Liver (tissue), 9 donors: Measurements from ENCODE around the gene SLC6A11. TPM values are rescaled to one million over a fixed set of nuclear protein-coding genes. Genes with fewer than 3 reads are reported as not detected.

ENCODE experiments used
- DNase-seq: peaks from one replicate; pipeline ENCODE4 v3.0.0-alpha.2; 2017; ENCODE audit warnings: low spot score
- H3K27ac ChIP-seq, 2 donors: one replicate each; pipeline ENCODE4 v1.7.0; 2013; ENCODE audit warnings: inconsistent platforms in 2 of 2, low read length in 2 of 2, control low read depth in 1 of 2, low read depth in 1 of 2, mild to moderate bottlenecking in 1 of 2
- H3K27me3 ChIP-seq, 4 donors: one replicate each; pipeline versions ENCODE4 v1.6.1 to v1.7.0; 2013; ENCODE audit warnings: low read length in 3 of 4, inconsistent platforms in 1 of 4, mild to moderate bottlenecking in 1 of 4, moderate library complexity in 1 of 4; ENCODE audit not compliant: control insufficient read depth in 4 of 4, insufficient read depth in 4 of 4
- H3K36me3 ChIP-seq, 4 donors: one replicate each; pipeline versions ENCODE4 v1.6.1 to v1.7.0; 2013; ENCODE audit warnings: low read length in 3 of 4, mild to moderate bottlenecking in 3 of 4, low read depth in 1 of 4, moderate library complexity in 1 of 4; ENCODE audit not compliant: control insufficient read depth in 4 of 4, insufficient read depth in 3 of 4
- H3K4me1 ChIP-seq, 4 donors: one replicate each; pipeline versions ENCODE4 v1.6.1 to v1.7.0; 2013; ENCODE audit warnings: low read length in 3 of 4, mild to moderate bottlenecking in 3 of 4, moderate library complexity in 1 of 4; ENCODE audit not compliant: control insufficient read depth in 4 of 4, insufficient read depth in 4 of 4
- H3K4me3 ChIP-seq, 3 donors: one replicate each; pipeline versions ENCODE4 v1.6.1 to v1.7.0; 2013; ENCODE audit warnings: low read length in 3 of 3, control low read depth in 1 of 3, low read depth in 1 of 3, mild to moderate bottlenecking in 1 of 3
- H3K9ac ChIP-seq, 2 donors: one replicate each; pipeline ENCODE4 v1.7.0; 2013; ENCODE audit warnings: low read length in 2 of 2, mild to moderate bottlenecking in 2 of 2, moderate library complexity in 2 of 2, control low read depth in 1 of 2, low read depth in 1 of 2
- H3K9me3 ChIP-seq, 4 donors: one replicate each; pipeline versions ENCODE4 v1.6.1 to v1.7.0; 2013; ENCODE audit warnings: low read length in 3 of 4; ENCODE audit not compliant: control insufficient read depth in 4 of 4
- ATF3 ChIP-seq: IDR thresholded peaks from 2 replicates; pipeline ENCODE4 v1.6.1; 2016; ENCODE audit warnings: antibody characterized with exemption
- EGR1 ChIP-seq, 2 donors: IDR thresholded peaks; 2 replicates each; pipeline ENCODE4 v1.6.1; 2016 to 2018; ENCODE audit warnings: antibody characterized with exemption in 2 of 2, low read depth in 2 of 2
- FOXA2 ChIP-seq: IDR thresholded peaks from 2 replicates; pipeline ENCODE4 v1.6.1; 2016; ENCODE audit warnings: antibody characterized with exemption
- GABPA ChIP-seq, 2 donors: IDR thresholded peaks in 1 of 2; conservative IDR thresholded peaks in 1 of 2; 2 replicates each; pipeline ENCODE4 v1.6.1; 2016; ENCODE audit warnings: antibody characterized with exemption in 2 of 2, mild to moderate bottlenecking in 1 of 2, moderate library complexity in 1 of 2
- HNF4A ChIP-seq, 2 donors: conservative IDR thresholded peaks; 2 replicates each; pipeline ENCODE4 v1.6.1; 2016; ENCODE audit warnings: antibody characterized with exemption in 2 of 2, mild to moderate bottlenecking in 2 of 2
- HNF4G ChIP-seq: IDR thresholded peaks from 2 replicates; pipeline ENCODE4 v1.6.1; 2016; ENCODE audit warnings: antibody characterized with exemption
- MAX ChIP-seq: IDR thresholded peaks from 2 replicates; pipeline ENCODE4 v1.6.1; 2016; ENCODE audit warnings: antibody characterized with exemption
- RAD21 ChIP-seq, 2 donors: IDR thresholded peaks; 2 replicates each; pipeline ENCODE4 v1.6.1; 2016; ENCODE audit warnings: antibody characterized with exemption in 2 of 2, mild to moderate bottlenecking in 2 of 2
- REST ChIP-seq: IDR thresholded peaks from 2 replicates; pipeline ENCODE4 v1.6.1; 2016; ENCODE audit warnings: antibody characterized with exemption, mild to moderate bottlenecking
- RXRA ChIP-seq, 2 donors: IDR thresholded peaks; 2 replicates each; pipeline ENCODE4 v1.6.1; 2017 to 2018; ENCODE audit warnings: antibody characterized with exemption in 2 of 2, mild to moderate bottlenecking in 1 of 2
- SP1 ChIP-seq: IDR thresholded peaks from 2 replicates; pipeline ENCODE4 v1.6.1; 2018; ENCODE audit warnings: antibody characterized with exemption, mild to moderate bottlenecking
- TAF1 ChIP-seq: conservative IDR thresholded peaks from 2 replicates; pipeline ENCODE4 v1.6.1; 2016; ENCODE audit warnings: antibody characterized with exemption, mild to moderate bottlenecking
- YY1 ChIP-seq: IDR thresholded peaks from 2 replicates; pipeline ENCODE4 v1.6.1; 2016; ENCODE audit warnings: antibody characterized with exemption, mild to moderate bottlenecking
- WGBS: extraction: QIAGEN DNeasy Blood & Tissue Kit; methylation state at CpG from one replicate; pipeline ENCODE4 v1.1.7; 2013; 5-methylcytosine and 5-hydroxymethylcytosine counted together
- polyA plus RNA-seq, 2 donors: library from polyadenylated mRNA; stranded (reverse) in 1 of 2; unstranded in 1 of 2; fragments of 200-250 nt in 1 of 2; fragments of >200 nt in 1 of 2; fragmentation: Nextera tagmentation in 1 of 2; extraction: Ambion mirVana in 1 of 2; gene quantifications; one replicate each; pipeline versions ENCODE4 v1.2.1 to v1.2.3, GENCODE V29; 2013 to 2015
- total RNA-seq, 2 donors: library from RNA; depleted of rRNA; stranded (reverse); fragments of >200 nt; gene quantifications; one replicate each; pipeline ENCODE4 v1.2.3, GENCODE V29; 2014
- TF ChIP-seq, protein P1 (sequence below): fragments of 150-350 bp; IDR thresholded peaks from 2 replicates; pipeline ENCODE4 v1.5.1; 2017; ENCODE audit warnings: improper control_type of control experiment, low read depth, low read length; ENCODE audit not compliant: missing input control
- TF ChIP-seq, protein P2 (sequence below): IDR thresholded peaks from 2 replicates; pipeline ENCODE4 v1.6.1; 2016; ENCODE audit warnings: antibody characterized with exemption
- donor health status: healthy.
- donor health status: healthy.
- donor health status: healthy.
- donor health status: healthy.
- donor health status: healthy.

The SLC6A11 gene
- total and polyA plus RNA-seq, 4 donors: under 0.01 to 7.1 (median 0.01) TPM; not detected in 1

DNA sequence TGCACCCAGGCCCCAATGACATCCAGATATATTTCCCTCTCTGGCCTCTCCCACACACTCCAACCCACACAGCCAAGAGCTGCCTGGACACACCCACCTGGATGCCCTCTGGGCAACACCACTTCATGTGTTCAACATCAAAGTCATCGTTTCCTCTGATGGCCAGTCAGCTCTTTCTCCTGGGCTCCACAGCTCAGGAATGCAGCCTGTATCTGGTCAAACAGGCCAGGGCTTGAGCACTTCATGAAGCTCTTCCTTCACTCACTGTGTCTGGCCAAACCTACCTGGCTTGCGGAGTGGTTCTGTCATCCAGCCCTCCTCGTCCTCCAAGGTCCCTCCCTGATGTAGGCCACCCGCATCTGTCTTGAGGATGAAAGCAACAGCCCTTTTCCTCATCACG lies 35.8 kb upstream of the SLC6A11 start (continued):
- TF ChIP-seq REST: no peak
- TF ChIP-seq HNF4G: no peak
- no peak for TF ChIP-seq GABPA (IDR thresholded peaks at IDR 0.05 in 1 of 2, conservative IDR thresholded peaks at IDR 0.05 in 1 of 2)
- TF ChIP-seq HNF4A (conservative IDR thresholded peaks at IDR 0.05): no peak

DNA sequence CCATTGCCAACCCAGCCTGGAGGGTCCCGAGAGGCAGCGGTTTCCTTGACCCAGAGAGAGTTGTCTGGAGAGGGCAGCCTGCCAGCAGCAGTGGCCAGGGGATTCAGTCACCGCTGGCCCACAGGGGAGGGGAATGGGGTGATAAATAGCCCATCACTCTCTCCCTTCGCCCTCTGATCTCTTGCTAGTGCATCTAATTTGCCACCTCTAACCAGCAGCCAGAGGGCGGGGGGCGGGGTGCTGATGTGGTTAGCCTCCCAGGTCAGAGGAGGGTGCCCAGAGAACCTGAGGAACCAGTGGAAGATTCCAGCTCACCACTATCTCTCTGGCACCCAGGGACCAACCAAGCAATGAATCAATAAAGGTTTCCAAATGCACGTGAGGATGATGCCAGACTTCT lies 35.1 kb upstream of the SLC6A11 start:
- no peak overlapping the region for H3K9ac ChIP-seq
- H3K9me3 ChIP-seq: no peaks in the 10 kb centered on the region
- no peaks in the 10 kb centered on the region for H3K4me1 ChIP-seq
- no peaks in the 10 kb centered on the region for H3K27me3 ChIP-seq
- DNase-seq: no peak
- no peak overlapping the region for H3K27ac ChIP-seq
- no peak overlapping the region for H3K4me3 ChIP-seq
- no peaks in the 10 kb centered on the region for H3K36me3 ChIP-seq
- WGBS: 75% methylated on average over 7 of the region's 7 CpGs
- no peak for TF ChIP-seq FOXA2
- TF ChIP-seq EGR1 (IDR thresholded peaks at IDR 0.05; ENCODE audit: low read depth in 2 of 2): no peak
- TF ChIP-seq HNF4G: no peak
- TF ChIP-seq SP1: no peak
- no peak for TF ChIP-seq YY1

DNA sequence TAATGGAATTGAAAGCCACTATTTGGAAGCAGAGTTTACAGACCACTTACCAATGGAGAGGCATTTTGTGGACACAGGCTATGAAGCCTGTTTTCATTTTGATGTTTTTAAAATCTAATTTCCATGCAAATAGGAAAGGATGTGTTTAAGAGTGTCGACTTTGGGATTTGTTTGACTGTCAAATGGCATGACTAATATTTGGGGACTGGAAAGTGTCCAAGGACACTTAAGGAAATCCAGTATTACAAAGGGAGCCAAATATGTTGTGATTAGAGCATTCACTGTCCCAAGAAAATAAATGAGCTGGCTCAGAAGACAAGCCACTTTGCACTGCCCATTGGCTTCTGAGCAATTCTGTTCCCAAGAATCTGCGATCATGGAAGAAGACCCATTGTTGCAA lies 34.0 kb upstream of the SLC6A11 start:
- no peak for DNase-seq
- Histone ChIP-seq H3K9ac (no peak overlapping the region), H3K4me1 (no peaks in the 10 kb centered on the region), H3K4me3 (no peak overlapping the region), H3K27ac (no peak overlapping the region), H3K27me3 (no peaks in the 10 kb centered on the region), H3K9me3 (no peaks in the 10 kb centered on the region), H3K36me3 (no peaks in the 10 kb centered on the region)
- 67% methylated on average over 2 of the region's 2 CpGs for WGBS
- TF ChIP-seq FOXA2: no peak
- no peak for TF ChIP-seq GABPA (IDR thresholded peaks at IDR 0.05 in 1 of 2, conservative IDR thresholded peaks at IDR 0.05 in 1 of 2)
- TF ChIP-seq, protein P1, sequence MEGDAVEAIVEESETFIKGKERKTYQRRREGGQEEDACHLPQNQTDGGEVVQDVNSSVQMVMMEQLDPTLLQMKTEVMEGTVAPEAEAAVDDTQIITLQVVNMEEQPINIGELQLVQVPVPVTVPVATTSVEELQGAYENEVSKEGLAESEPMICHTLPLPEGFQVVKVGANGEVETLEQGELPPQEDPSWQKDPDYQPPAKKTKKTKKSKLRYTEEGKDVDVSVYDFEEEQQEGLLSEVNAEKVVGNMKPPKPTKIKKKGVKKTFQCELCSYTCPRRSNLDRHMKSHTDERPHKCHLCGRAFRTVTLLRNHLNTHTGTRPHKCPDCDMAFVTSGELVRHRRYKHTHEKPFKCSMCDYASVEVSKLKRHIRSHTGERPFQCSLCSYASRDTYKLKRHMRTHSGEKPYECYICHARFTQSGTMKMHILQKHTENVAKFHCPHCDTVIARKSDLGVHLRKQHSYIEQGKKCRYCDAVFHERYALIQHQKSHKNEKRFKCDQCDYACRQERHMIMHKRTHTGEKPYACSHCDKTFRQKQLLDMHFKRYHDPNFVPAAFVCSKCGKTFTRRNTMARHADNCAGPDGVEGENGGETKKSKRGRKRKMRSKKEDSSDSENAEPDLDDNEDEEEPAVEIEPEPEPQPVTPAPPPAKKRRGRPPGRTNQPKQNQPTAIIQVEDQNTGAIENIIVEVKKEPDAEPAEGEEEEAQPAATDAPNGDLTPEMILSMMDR: no peak
- TF ChIP-seq EGR1 (IDR thresholded peaks at IDR 0.05; ENCODE audit: low read depth in 2 of 2): no peak
- no peak for TF ChIP-seq TAF1
- TF ChIP-seq ATF3: no peak
- TF ChIP-seq RAD21 (IDR thresholded peaks at IDR 0.05): no peak
- TF ChIP-seq, protein P2, sequence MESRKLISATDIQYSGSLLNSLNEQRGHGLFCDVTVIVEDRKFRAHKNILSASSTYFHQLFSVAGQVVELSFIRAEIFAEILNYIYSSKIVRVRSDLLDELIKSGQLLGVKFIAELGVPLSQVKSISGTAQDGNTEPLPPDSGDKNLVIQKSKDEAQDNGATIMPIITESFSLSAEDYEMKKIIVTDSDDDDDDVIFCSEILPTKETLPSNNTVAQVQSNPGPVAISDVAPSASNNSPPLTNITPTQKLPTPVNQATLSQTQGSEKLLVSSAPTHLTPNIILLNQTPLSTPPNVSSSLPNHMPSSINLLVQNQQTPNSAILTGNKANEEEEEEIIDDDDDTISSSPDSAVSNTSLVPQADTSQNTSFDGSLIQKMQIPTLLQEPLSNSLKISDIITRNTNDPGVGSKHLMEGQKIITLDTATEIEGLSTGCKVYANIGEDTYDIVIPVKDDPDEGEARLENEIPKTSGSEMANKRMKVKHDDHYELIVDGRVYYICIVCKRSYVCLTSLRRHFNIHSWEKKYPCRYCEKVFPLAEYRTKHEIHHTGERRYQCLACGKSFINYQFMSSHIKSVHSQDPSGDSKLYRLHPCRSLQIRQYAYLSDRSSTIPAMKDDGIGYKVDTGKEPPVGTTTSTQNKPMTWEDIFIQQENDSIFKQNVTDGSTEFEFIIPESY: no peak
- no peak for TF ChIP-seq MAX
- no peak for TF ChIP-seq YY1
- TF ChIP-seq RXRA (IDR thresholded peaks at IDR 0.05): no peak
- no peak for TF ChIP-seq REST
